HL-60 (cell line): ENCODE results near the gene PDIA4.
"Not testable (repeated sequence)": the region's sequence is repeated elsewhere in the genome, so short reads cannot be mapped to it uniquely, and the experiment has no call there.

ENCODE experiments used
- DNase-seq, 2 experiments: peaks; one replicate each; pipeline ENCODE4 v3.0.0-alpha.2; 2010 to 2020; ENCODE audit warnings: low read depth in 1 of 2, low spot score in 1 of 2
- H3K27ac ChIP-seq: fragments of 250-450 bp; sonication (Bioruptor Pico); replicated peaks from 2 replicates; pipeline ENCODE4 v1.5.1; 2020; ENCODE audit warnings: mild to moderate bottlenecking, moderate library complexity
- H3K27me3 ChIP-seq: fragments of 250-450 bp; sonication (Bioruptor Pico); 2 replicates; pipeline ENCODE4 v1.5.1; 2021; ENCODE audit warnings: mild to moderate bottlenecking, moderate library complexity; ENCODE audit not compliant: insufficient read depth, poor library complexity, severe bottlenecking
- H3K4me3 ChIP-seq: replicated peaks from 2 replicates; pipeline ENCODE4 v1.5.1; 2011; ENCODE audit warnings: mild to moderate bottlenecking, control low read depth, low read length; ENCODE audit not compliant: insufficient read depth
- CTCF ChIP-seq: IDR thresholded peaks from one replicate; pipeline ENCODE4 v1.5.1; 2011; ENCODE audit warnings: low read length, control low read depth, inconsistent platforms; ENCODE audit not compliant: insufficient read depth
- GABPA ChIP-seq: IDR thresholded peaks from 2 replicates; pipeline ENCODE4 v1.6.1; 2012; ENCODE audit warnings: low read depth
- POLR2AphosphoS5 ChIP-seq: IDR thresholded peaks from 2 replicates; pipeline ENCODE4 v1.6.1; 2012; ENCODE audit warnings: low read depth
- REST ChIP-seq: IDR thresholded peaks from 2 replicates; pipeline ENCODE4 v1.6.1; 2012; ENCODE audit warnings: low read depth; ENCODE audit not compliant: insufficient replicate concordance
- SPI1 ChIP-seq: IDR thresholded peaks from 2 replicates; pipeline ENCODE4 v1.6.1; 2012; ENCODE audit warnings: low read depth, mild to moderate bottlenecking, borderline replicate concordance

The PDIA4 gene

GRCh38 chr7:149041350-149041749 is 13.0 kb upstream of the PDIA4 start:
- H3K27me3 ChIP-seq, result no peaks in the 10 kb centered on the region
- TF ChIP-seq REST (no peak), SPI1 (no peak), CTCF (no peak), POLR2AphosphoS5 (no peak), GABPA (no peak)
- no peak overlapping the region for H3K27ac ChIP-seq
- H3K4me3 ChIP-seq, result no peak overlapping the region
- DNase-seq, result no peak

GRCh38 chr7:149038641-149039040 is 10.3 kb upstream of the PDIA4 start:
- H3K27ac ChIP-seq, DNase-seq, H3K27me3 ChIP-seq, H3K4me3 ChIP-seq: not testable (repeated sequence)

- Histone ChIP-seq H3K4me3 (no peak overlapping the region), H3K27me3 (no peaks in the 10 kb centered on the region), H3K27ac (no peak overlapping the region)
- no peak for TF ChIP-seq CTCF
- no peak for DNase-seq
These were observed 8.4 kb upstream of the PDIA4 start for GRCh38 chr7:149036676-149037075.

- no peaks in the 10 kb centered on the region for H3K27me3 ChIP-seq
- H3K4me3 ChIP-seq, result no peak overlapping the region
- no peak for TF ChIP-seq SPI1
- no peak overlapping the region for H3K27ac ChIP-seq
- no peak for DNase-seq
These were observed 3.1 kb upstream of the PDIA4 start for GRCh38 chr7:149031353-149031910.

- not testable (repeated sequence) for DNase-seq, H3K27ac ChIP-seq, H3K27me3 ChIP-seq, H3K4me3 ChIP-seq
These were observed 2.1 kb upstream of the PDIA4 start for GRCh38 chr7:149030439-149030838.

GRCh38 chr7:149027611-149028345 is 527 bp downstream of the PDIA4 start:
- no peak for TF ChIP-seq POLR2AphosphoS5
- TF ChIP-seq SPI1, result no peak
- no peak for TF ChIP-seq REST
- no peak for TF ChIP-seq GABPA
- no peak for TF ChIP-seq CTCF
- DNase-seq, result no peak
- Histone ChIP-seq H3K27me3 (no peaks in the 10 kb centered on the region), H3K4me3 (peak overlapping the region; percentile 89), H3K27ac (peak overlapping the region; percentile 65)
